Measurements from ENCODE around the gene GAB3.

GAB3 gene

DNA sequence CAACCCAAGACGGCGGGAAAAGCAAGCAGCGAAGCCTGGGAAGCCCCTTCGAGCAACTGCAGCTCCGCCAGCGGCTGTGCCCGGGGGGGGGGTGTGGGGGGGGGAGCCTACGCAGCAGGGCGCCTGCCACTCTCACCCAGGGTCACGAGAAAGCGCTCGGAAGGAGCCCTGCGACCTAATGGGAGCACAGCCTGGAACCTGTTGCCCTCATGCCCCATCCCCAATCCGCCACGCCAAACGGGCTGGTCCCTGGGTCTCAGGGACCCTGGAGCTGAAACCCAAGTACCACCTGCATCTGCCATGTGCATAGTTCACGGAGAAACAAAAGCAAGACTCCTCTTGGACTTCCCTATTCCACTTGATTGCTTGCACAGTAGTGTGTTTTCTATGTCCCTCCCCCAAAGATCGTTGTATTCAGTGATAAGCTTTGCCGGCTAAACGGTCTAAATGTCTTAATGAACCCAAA is 359 bp upstream of the GAB3 start:
- DNase-seq (ENCODE audit: low read depth) = no peak

GRCh38 chrX:154749856-154750255 is 1.0 kb downstream of the GAB3 start:
- DNase-seq (ENCODE audit: low read depth) = no peak

GRCh38 chrX:154748712-154749339 is 2.1 kb downstream of the GAB3 start:
- DNase-seq (ENCODE audit: low read depth) = no peak

GRCh38 chrX:154742613-154743012 is 8.3 kb downstream of the GAB3 start:
- DNase-seq (ENCODE audit: low read depth) = no peak

GRCh38 chrX:154739952-154740465 is 10.9 kb downstream of the GAB3 start:
- DNase-seq (ENCODE audit: low read depth) = no peak

DNA sequence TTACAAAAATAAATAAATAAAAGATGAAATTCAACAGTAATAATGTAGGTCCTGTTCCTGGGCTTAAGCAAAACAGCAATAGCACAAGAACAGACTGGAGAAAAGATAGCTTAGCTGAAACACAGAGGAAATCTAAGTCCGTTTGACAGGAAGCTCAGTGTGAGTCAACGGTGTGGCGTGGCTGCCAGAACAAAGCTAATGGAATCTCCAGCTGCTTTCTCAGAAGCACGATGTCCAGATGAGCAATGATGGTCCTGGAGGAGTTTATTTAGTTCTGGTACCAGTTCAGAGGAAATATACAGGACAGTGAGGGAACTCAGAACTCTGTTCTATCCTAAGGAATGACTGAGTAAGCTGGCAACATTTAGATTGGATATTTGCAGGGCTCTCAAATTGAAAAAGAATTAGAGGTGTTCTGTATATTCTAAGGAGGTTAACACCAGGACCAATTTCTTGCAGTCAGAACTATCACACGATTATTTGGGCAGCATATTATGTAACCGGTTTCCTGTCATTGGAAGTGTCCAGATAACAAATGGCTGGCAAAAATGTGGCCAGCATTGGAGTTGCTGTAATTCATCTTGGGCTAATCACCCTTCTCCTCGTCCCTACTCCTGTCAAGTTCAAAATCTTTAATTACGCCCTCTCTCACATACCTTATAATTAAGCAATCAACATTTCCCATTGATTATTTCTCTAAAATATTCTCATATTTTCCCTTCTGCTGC is 12.7 kb downstream of the GAB3 start:
- peak; percentile 42 for DNase-seq (ENCODE audit: low read depth)

DNA sequence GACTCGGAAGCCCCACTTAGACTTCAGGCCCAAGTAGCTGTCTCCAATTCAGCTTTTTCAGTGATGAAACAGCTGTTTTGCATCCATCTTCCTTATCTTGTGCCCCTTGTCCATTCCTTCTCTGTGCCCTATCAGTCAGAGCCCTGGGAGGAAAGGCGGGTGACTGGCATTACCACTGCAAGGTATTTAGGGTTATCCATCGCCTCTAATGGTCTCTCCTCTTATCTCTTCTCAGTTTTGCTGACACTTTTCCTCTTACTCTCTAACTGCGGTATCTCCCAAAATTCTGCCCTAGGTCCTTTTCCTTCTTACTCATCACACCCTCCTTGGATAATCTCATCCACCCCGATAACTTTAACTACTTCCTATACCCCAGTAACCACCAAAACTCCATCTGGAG is 13.7 kb downstream of the GAB3 start:
- no peak for DNase-seq (ENCODE audit: low read depth)

DNA sequence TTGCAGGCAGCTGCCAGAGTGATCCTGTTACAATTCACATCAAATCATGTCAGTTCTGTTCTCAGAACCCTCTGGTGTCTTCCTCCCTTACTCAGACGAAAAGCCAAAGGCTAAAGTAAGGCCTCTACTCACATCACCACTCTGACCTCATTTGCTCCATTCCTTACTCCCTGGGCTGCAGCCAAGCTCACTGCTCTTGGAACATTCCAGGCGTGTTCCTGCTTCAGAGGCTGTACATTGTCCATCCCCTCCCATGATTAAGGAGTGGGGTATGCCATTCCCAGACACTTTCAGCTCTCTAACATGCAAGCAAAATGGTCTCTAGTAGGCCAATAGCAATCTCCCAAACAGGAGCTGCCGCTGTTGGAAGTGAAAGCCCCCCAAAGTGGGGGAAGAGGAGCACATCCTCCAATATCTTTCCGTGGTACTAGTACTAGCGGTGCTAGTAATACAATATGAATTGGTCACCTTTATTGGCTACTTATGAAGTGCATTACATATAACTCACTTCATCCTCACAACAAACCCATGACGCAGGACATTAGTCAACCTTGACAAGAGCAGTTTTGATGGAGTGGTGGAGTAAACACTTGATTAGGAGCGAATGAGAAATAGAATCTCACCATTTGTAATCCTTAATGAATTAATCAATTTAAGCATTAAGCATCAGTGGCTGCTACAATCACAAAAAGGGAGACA is 15.0 kb downstream of the GAB3 start:
- no peak for DNase-seq (ENCODE audit: low read depth)

DNA sequence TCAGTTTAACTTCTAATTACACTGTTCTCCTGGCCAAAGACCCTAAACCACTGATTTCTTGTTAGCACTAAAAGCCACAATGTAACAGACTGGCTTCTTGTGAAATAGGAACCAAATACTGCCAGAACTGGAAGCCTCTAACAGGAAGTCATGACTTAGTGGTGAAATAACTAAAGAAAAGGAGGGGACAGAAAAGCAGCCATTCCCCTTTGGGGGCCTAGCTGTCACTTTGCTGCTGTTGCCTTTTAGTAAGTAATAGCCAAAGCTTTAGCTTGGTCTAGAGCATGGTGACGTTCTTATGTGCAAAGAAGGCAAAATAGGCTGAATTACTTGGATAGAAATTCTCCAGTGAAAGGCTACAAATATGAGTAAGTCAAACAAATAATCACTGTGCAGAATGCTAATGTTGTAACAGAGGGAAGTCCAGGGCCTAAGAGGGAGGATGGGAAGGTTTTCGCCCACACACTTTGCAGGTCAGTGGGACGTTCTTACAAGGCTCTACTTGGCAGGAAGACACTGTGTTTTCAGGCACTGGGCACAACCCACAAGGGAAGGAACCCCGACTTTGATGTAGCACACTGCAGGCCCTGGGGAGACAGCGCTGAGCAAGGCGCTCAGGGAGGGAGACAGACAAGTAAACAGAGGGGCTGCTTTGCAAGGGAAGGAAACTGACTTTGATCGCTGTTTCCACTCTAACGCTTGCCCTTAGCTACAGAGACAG is 16.7 kb downstream of the GAB3 start:
- DNase-seq (ENCODE audit: low read depth) = no peak

GRCh38 chrX:154733066-154733425 is 17.8 kb downstream of the GAB3 start:
- DNase-seq (ENCODE audit: low read depth) = no peak

DNA sequence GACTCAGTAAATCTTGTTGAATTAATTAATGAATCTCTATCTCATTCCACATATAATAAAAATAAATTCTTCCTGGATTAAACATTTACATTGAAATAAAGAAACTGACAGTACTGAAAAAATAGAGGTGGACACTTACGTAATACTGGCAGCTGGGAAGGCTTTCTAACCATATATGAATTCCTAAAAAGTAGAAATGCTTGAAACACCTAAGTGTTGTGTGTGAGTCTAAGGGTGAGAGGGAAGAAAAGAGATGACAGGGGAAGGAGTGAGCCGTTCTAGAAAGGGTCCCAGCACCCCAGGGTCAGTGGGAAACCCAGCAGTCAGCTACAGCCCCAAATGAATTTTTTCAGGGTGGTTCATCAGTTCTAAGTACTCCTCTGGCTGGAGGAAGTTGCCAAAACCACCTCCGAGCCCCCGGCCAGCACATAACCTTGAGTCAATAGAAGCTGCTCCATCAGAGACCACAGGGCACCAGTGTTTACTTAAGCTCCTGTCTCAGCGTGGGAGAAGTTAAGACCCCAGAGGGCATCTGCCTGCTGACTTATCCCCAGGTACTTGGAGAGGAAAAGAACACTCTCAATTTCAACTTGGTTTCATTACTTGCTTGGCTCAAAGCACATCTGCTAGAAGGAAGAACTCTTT is 18.3 kb downstream of the GAB3 start:
- DNase-seq (ENCODE audit: low read depth) = no peak

DNA sequence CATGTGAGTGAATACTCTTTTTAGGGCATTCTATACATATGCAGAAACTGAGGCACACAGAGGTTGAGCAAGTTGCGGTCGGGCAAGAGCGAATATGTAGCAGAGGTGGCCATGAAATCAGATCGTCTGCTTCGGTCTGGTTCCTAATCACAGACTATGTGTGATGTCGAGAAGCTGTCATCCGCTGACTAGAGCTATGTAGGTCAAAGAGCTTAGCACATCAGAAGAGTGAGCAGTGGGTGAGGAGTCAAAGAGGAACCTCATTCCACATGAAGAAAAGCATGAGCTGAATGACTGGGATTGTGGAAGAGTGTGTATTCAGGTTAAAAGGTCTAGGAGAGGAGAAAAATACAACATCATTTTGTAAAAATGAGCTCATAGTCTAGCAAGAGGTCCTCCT is 19.0 kb downstream of the GAB3 start:
- DNase-seq (ENCODE audit: low read depth) = no peak

GRCh38 chrX:154731184-154731583 is 19.7 kb downstream of the GAB3 start:
- DNase-seq (ENCODE audit: low read depth) = no peak

DNA sequence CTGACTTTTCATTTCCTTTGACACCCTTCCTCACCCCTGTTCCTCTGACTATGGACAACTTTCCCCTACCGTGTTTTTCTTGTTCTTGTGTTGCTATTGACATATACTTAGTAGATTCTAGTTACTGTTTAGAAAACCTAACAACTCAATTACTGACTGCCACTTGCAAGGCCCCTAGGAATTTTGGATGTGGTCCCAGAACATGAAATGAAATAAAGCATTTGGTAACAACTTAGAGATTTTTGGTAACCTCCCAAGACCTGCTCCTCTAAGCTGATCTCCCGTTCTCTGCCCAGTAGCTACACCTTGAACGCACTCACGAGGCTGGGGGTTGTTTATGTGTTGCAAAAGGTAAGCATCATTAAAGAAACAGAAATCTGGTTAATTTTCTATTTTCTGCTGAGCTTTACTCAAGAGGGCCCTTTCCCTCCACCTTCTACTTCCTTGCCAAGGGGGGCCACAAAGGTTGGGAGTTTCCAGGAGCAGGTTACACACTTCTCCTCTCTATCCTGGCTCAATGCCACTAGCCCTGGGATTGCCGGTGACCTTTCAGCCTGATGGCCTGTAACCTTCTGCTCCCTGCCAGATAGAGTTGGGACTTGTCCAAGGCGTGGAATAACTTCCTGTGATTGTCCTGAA is 20.5 kb downstream of the GAB3 start:
- no peak for DNase-seq (ENCODE audit: low read depth)

GRCh38 chrX:154729439-154729838 is 21.4 kb downstream of the GAB3 start:
- no peak for DNase-seq (ENCODE audit: low read depth)

DNA sequence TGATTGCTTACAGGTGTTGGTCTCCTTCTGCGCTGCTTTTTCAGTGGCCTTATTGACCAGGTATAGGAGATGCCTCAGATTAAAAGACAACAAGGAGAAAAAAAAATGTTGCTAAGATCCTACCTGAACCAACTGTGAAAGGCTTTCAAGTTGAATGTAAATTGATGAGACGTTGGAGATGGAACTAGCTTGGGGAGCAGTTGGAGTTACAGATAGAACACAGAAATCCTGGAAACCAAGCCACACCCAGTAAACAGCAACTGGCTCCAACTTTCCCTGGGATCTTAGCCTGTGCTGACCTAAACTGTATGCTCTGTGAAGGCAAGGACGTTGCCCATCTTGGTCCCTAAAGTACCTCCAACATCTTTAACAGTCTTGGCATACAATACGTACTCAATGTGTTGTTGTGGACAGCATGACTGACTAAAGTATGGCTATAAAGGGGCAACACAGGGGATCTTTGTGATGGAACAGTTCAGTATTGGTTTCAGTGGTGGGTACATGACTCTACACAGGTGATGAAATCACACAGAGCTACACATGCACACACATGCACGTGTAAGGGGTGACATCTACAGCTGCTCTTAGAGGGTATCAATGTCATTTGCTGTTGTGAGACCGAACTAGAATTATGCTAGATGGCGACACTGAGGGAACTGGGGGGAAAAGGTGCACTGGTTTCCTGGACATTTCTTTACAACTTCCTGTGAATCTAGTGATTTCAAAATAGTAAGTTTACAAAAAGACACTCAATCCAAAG is 22.3 kb downstream of the GAB3 start:
- no peak for DNase-seq (ENCODE audit: low read depth)

DNA sequence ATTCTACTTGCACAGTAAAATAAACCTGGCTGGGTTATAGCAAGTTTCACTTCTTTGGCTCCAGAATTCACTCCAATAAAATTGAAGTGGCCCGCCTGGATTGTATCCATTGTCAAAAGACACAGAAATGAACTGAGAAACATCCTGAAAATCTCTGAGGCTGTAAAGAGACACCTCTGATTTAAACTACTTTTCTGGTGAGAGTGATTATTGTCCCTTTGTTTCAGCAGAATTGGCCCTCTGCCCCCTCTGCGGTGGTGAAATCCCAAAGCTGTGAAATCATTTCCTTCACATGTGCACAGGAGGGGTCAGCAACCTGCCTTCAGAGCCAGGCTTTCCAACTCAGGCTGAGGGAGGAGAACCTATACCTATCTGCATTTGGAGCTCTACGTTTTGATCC is 23.0 kb downstream of the GAB3 start:
- no peak for DNase-seq (ENCODE audit: low read depth)

DNA sequence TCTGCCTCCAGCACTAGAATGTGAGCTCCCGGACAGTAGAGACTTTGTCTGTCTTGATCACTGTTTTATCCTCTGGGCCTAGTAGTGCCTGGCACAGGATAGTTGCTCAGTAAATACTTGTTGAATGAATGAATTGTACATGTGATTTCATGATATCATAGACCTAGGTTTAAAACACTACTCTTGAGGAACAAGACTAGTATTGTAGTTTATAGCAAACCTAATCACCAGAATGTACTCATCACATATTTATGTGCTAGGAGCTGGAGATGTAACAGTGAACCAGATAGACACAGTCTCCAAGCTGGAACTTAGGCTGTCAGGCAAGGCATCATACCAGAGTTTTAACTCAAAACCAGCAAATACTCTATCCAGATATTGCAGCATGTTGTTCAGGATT is 23.5 kb downstream of the GAB3 start:
- no peak for DNase-seq (ENCODE audit: low read depth)

- DNase-seq (ENCODE audit: low read depth) = no peak
These were observed 25.7 kb downstream of the GAB3 start for GRCh38 chrX:154724993-154725756.

DNA sequence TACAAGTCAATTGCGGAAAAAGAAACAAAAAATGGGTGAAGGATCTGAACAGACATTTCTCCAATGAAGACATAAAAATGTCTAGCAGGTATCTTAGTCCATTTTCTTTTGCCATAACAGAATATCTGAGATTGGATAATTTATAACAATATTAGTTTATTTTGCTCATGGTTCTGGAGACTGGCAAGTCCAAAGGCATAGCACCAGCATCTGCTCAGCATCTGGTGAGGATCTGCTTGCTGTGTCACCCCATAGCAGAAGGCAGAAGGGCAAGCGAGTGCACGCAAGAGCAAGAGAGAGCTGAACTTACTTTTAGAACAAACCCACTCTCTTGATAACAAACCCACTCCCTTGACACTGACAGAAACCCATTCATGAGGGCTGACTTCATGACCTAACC is 29.7 kb downstream of the GAB3 start:
- DNase-seq (ENCODE audit: low read depth) = no peak

Data from GM04504 (cell line).